T-helper 2 cell treated with Interferon-gamma antibody and Interleukin-4, amounts not matched to agents 5 μg/mL and 100 μg/mL, for 36 hours (primary cell): Measurements from ENCODE around the gene INPP4A.

Source experiments
- DNase-seq: peaks from one replicate; pipeline ENCODE4 v3.0.0; 2021; ENCODE audit warnings: low spot score
- H3K27ac Mint-ChIP-seq: one replicate; pipeline ENCODE4 v1.8.0; 2021; ENCODE audit warnings: mild to moderate bottlenecking, mixed read lengths
- H3K27me3 Mint-ChIP-seq: one replicate; pipeline ENCODE4 v1.8.0; 2021; ENCODE audit warnings: low read depth, mixed read lengths
- H3K36me3 Mint-ChIP-seq: one replicate; pipeline ENCODE4 v1.8.0; 2021; ENCODE audit warnings: low read depth, mixed read lengths
- H3K4me1 Mint-ChIP-seq: one replicate; pipeline ENCODE4 v1.8.0; 2021; ENCODE audit warnings: low read depth, mixed read lengths
- H3K4me3 Mint-ChIP-seq: one replicate; pipeline ENCODE4 v1.8.0; 2022; ENCODE audit warnings: mild to moderate bottlenecking, moderate library complexity, mixed read lengths
- H3K9me3 Mint-ChIP-seq: one replicate; pipeline ENCODE4 v1.8.0; 2021; ENCODE audit warnings: mixed read lengths

Gene INPP4A

GRCh38 chr2:98537390-98538126 lies 92.9 kb downstream of the INPP4A start:
- no peak for DNase-seq
- peaks cover 70% of the 10 kb centered on the region for H3K36me3 Mint-ChIP-seq
- H3K27ac Mint-ChIP-seq = no peak overlapping the region
- no peaks in the 10 kb centered on the region for H3K9me3 Mint-ChIP-seq
- no peak overlapping the region for H3K4me3 Mint-ChIP-seq
- peaks cover 8% of the 10 kb centered on the region for H3K4me1 Mint-ChIP-seq
- no peaks in the 10 kb centered on the region for H3K27me3 Mint-ChIP-seq

- Mint-ChIP-seq H3K4me3 (no peak overlapping the region), H3K36me3 (peaks cover 64% of the 10 kb centered on the region), H3K27ac (no peak overlapping the region), H3K27me3 (no peaks in the 10 kb centered on the region), H3K4me1 (peaks cover 8% of the 10 kb centered on the region), H3K9me3 (no peaks in the 10 kb centered on the region)
- DNase-seq = no peak
Measured at GRCh38 chr2:98538280-98539041, 93.8 kb downstream of the INPP4A start.

- no peak overlapping the region for H3K27ac Mint-ChIP-seq
- peaks cover 8% of the 10 kb centered on the region for H3K4me1 Mint-ChIP-seq
- H3K4me3 Mint-ChIP-seq = no peak overlapping the region
- DNase-seq = no peak
- no peaks in the 10 kb centered on the region for H3K27me3 Mint-ChIP-seq
- peaks cover 66% of the 10 kb centered on the region for H3K36me3 Mint-ChIP-seq
- H3K9me3 Mint-ChIP-seq = no peaks in the 10 kb centered on the region
Measured at GRCh38 chr2:98539056-98539735, 94.5 kb downstream of the INPP4A start.

GRCh38 chr2:98540536-98540935 lies 95.9 kb downstream of the INPP4A start:
- DNase-seq = no peak
- H3K9me3 Mint-ChIP-seq = no peaks in the 10 kb centered on the region
- peaks cover 67% of the 10 kb centered on the region for H3K36me3 Mint-ChIP-seq
- H3K27me3 Mint-ChIP-seq = no peaks in the 10 kb centered on the region
- H3K27ac Mint-ChIP-seq = no peak overlapping the region
- H3K4me3 Mint-ChIP-seq = no peak overlapping the region
- H3K4me1 Mint-ChIP-seq = peaks cover 6% of the 10 kb centered on the region

GRCh38 chr2:98541489-98541888 lies 96.8 kb downstream of the INPP4A start:
- Mint-ChIP-seq H3K9me3 (no peaks in the 10 kb centered on the region), H3K27ac (no peak overlapping the region), H3K36me3 (peaks cover 69% of the 10 kb centered on the region), H3K27me3 (no peaks in the 10 kb centered on the region), H3K4me3 (no peak overlapping the region), H3K4me1 (peaks cover 9% of the 10 kb centered on the region)
- no peak for DNase-seq

- Mint-ChIP-seq H3K4me3 (no peak overlapping the region), H3K4me1 (peaks cover 12% of the 10 kb centered on the region), H3K9me3 (no peaks in the 10 kb centered on the region), H3K27ac (no peak overlapping the region), H3K36me3 (peaks cover 69% of the 10 kb centered on the region), H3K27me3 (no peaks in the 10 kb centered on the region)
- no peak for DNase-seq
Measured at GRCh38 chr2:98541906-98542305, 97.2 kb downstream of the INPP4A start.

GRCh38 chr2:98543214-98543613 lies 98.6 kb downstream of the INPP4A start:
- Mint-ChIP-seq H3K9me3 (no peaks in the 10 kb centered on the region), H3K27ac (no peak overlapping the region), H3K4me3 (no peak overlapping the region), H3K4me1 (peaks cover 23% of the 10 kb centered on the region), H3K27me3 (no peaks in the 10 kb centered on the region), H3K36me3 (peaks cover 72% of the 10 kb centered on the region)
- no peak for DNase-seq

- Mint-ChIP-seq H3K27me3 (no peaks in the 10 kb centered on the region), H3K4me1 (peaks cover 24% of the 10 kb centered on the region), H3K36me3 (peaks cover 68% of the 10 kb centered on the region), H3K4me3 (no peak overlapping the region), H3K27ac (peak overlapping the region; percentile 5), H3K9me3 (no peaks in the 10 kb centered on the region)
- DNase-seq = no peak
Measured at GRCh38 chr2:98543842-98544241, 99.2 kb downstream of the INPP4A start.

GRCh38 chr2:98545591-98545990 lies 100.9 kb downstream of the INPP4A start:
- H3K27ac Mint-ChIP-seq = no peak overlapping the region
- H3K36me3 Mint-ChIP-seq = peaks cover 62% of the 10 kb centered on the region
- no peaks in the 10 kb centered on the region for H3K27me3 Mint-ChIP-seq
- no peaks in the 10 kb centered on the region for H3K9me3 Mint-ChIP-seq
- no peak for DNase-seq
- no peak overlapping the region for H3K4me3 Mint-ChIP-seq
- peaks cover 32% of the 10 kb centered on the region for H3K4me1 Mint-ChIP-seq

- no peak overlapping the region for H3K27ac Mint-ChIP-seq
- peaks cover 65% of the 10 kb centered on the region for H3K36me3 Mint-ChIP-seq
Measured at GRCh38 chr2:98546186-98546585, 101.5 kb downstream of the INPP4A start.

GRCh38 chr2:98547092-98547790 lies 102.6 kb downstream of the INPP4A start:
- Mint-ChIP-seq H3K4me3 (peak overlapping the region; percentile 9), H3K9me3 (no peaks in the 10 kb centered on the region), H3K27me3 (no peaks in the 10 kb centered on the region), H3K36me3 (peaks cover 69% of the 10 kb centered on the region), H3K27ac (peak overlapping the region; percentile 52), H3K4me1 (peaks cover 44% of the 10 kb centered on the region)
- no peak for DNase-seq

More at GRCh38 chr2:98546186-98546585, 101.5 kb downstream of the INPP4A start:
- no peak for DNase-seq
- no peaks in the 10 kb centered on the region for H3K27me3 Mint-ChIP-seq
- H3K9me3 Mint-ChIP-seq = no peaks in the 10 kb centered on the region
- H3K4me3 Mint-ChIP-seq = no peak overlapping the region
- peaks cover 38% of the 10 kb centered on the region for H3K4me1 Mint-ChIP-seq

- peaks cover 74% of the 10 kb centered on the region for H3K36me3 Mint-ChIP-seq
Measured at GRCh38 chr2:98548920-98549818, 104.5 kb downstream of the INPP4A start.

GRCh38 chr2:98550165-98550564 lies 105.5 kb downstream of the INPP4A start:
- H3K9me3 Mint-ChIP-seq = no peaks in the 10 kb centered on the region
- no peak for DNase-seq
- H3K4me1 Mint-ChIP-seq = peaks cover 49% of the 10 kb centered on the region
- H3K4me3 Mint-ChIP-seq = no peak overlapping the region
- no peaks in the 10 kb centered on the region for H3K27me3 Mint-ChIP-seq
- H3K27ac Mint-ChIP-seq = peak overlapping the region; percentile 24
- peaks cover 76% of the 10 kb centered on the region for H3K36me3 Mint-ChIP-seq

More at GRCh38 chr2:98548920-98549818, 104.5 kb downstream of the INPP4A start:
- DNase-seq = no peak
- Mint-ChIP-seq H3K9me3 (no peaks in the 10 kb centered on the region), H3K4me3 (no peak overlapping the region), H3K27me3 (no peaks in the 10 kb centered on the region), H3K27ac (no peak overlapping the region), H3K4me1 (peaks cover 48% of the 10 kb centered on the region)
